ENCODE results near the gene SLC16A7.

The SLC16A7 gene

DNA sequence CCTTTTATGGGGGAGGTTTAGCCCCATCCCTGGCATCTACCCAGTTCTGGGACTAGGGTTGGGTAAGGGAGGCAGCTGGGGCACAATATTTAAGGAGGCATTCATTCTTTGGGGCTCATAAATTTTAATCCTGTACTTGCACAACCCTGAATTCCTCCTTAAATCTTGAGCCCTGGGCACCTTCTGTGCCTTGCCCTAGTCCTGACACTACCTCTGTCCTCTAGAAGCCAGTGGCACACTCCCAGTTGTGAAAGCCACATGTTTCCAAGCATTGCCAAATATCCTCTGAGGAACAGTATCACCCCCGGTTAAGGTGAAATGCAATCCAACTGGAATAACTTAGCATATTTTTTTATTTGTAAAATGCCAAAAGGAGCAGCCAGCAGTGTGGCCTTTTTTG is 36.6 kb downstream of the SLC16A7 start:
- TF ChIP-seq, protein P1, sequence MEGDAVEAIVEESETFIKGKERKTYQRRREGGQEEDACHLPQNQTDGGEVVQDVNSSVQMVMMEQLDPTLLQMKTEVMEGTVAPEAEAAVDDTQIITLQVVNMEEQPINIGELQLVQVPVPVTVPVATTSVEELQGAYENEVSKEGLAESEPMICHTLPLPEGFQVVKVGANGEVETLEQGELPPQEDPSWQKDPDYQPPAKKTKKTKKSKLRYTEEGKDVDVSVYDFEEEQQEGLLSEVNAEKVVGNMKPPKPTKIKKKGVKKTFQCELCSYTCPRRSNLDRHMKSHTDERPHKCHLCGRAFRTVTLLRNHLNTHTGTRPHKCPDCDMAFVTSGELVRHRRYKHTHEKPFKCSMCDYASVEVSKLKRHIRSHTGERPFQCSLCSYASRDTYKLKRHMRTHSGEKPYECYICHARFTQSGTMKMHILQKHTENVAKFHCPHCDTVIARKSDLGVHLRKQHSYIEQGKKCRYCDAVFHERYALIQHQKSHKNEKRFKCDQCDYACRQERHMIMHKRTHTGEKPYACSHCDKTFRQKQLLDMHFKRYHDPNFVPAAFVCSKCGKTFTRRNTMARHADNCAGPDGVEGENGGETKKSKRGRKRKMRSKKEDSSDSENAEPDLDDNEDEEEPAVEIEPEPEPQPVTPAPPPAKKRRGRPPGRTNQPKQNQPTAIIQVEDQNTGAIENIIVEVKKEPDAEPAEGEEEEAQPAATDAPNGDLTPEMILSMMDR (IDR thresholded peaks at IDR 0.05; ENCODE audit: borderline replicate concordance, control extremely low read depth, extremely low read depth, insufficient read depth, missing control alignments): no peak
- no peak for DNase-seq (ENCODE audit: low spot score)
- in situ Hi-C loops (cut with MboI; ENCODE audit: low sequenced_read_pairs, unreplicated experiment): no loop called here

DNA sequence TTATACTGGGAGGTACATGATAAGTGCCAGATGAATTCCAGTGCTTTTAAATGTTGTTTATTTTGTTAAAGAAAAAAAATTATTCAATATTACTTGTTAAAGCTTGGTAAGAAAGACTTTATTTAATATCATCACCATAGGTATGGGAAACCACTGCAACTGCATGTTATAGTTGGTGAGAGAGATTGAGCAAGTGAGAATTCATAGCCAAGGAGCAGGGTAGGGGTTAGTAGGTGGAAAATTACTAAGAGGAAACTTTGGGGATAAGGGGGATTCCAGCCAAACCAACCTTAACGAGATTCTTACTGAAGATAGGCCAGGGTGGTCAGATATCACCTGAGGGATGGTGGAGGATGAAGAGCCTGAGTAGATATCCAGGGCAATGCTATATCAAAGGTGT is 38.4 kb downstream of the SLC16A7 start:
- TF ChIP-seq, protein P1 (IDR thresholded peaks at IDR 0.05; ENCODE audit: borderline replicate concordance, control extremely low read depth, extremely low read depth, insufficient read depth, missing control alignments): no peak
- in situ Hi-C loops (cut with MboI; ENCODE audit: low sequenced_read_pairs, unreplicated experiment): no loop called here
- DNase-seq (ENCODE audit: low spot score): no peak

DNA sequence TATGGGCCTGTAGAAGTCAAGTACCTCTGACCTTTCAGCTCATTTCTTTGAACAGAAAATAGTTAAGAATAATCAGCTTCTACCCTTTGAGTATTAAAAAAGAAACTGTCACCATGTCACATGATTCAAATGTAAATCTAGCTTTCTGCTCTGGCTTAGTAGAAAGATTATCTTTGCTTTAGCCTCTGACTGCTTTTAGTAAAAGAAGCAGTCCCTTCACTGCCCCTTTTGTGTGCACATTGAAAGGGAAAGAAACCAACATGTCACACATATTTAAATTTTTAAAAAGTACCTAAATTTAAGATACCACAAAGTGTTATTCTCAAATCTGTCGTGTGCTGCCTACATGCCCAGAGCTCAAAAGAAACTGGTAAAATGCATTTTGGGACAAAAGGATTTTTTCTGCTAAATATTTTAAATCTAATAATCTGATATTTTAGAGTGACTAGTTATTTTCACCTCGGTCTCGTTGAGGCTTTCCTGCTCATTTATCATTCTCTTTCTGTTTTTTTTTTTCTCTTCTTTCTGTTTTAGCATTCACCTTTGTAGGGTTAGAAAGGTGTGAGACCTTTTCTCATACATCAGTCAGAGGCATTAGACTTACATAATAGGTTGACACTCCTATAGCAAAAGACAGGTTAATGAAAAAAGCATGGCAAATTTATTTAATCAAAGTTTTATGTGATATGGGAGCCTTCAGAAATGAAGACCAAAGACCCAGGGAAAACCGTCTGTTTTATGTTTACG is 41.3 kb downstream of the SLC16A7 start:
- TF ChIP-seq, protein P1 (IDR thresholded peaks at IDR 0.05; ENCODE audit: borderline replicate concordance, control extremely low read depth, extremely low read depth, insufficient read depth, missing control alignments): no peak
- in situ Hi-C loops (cut with MboI; ENCODE audit: low sequenced_read_pairs, unreplicated experiment): no loop called here
- no peak for DNase-seq (ENCODE audit: low spot score)

DNA sequence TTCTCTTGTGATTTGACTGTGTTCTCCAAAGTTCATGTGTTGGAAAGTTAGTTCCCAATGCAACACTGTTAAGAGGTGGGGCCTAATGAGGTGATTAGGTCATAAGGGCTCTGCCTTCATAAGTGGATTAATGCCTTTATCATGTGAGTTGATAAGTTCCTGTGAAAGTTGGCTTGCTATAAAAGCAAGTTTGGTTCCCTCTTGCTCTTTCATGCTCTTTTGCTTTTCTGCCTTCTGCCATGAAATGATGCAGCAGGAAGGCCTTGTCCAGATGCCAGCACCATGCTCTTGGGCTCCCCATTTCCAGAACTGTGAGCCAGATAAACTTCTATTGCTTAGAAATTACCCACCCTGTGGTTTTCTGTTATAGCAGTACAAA is 41.9 kb downstream of the SLC16A7 start:
- in situ Hi-C loops (cut with MboI; ENCODE audit: low sequenced_read_pairs, unreplicated experiment): no loop called here
- TF ChIP-seq, protein P1 (IDR thresholded peaks at IDR 0.05; ENCODE audit: borderline replicate concordance, control extremely low read depth, extremely low read depth, insufficient read depth, missing control alignments): no peak
- DNase-seq (ENCODE audit: low spot score): no peak

DNA sequence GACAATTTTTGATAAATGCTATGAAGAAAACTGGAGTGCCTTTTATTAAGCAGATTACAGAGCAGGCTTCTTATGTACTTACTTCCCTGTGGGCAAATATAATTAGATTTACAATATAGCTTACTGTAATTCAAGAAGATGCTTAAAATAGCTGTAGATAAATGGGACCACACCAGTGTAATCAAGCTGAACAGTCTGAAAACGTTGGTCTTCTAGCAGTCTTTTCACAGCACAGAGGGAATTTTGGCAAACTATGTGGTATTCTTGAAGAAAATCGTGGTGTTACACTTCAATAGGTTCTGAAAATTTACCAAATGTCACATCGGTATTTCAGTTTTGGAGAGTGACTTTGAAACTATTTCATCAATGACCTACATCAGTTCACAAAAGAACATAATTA is 47.7 kb downstream of the SLC16A7 start:
- no peak for DNase-seq (ENCODE audit: low spot score)
- TF ChIP-seq, protein P1 (IDR thresholded peaks at IDR 0.05; ENCODE audit: borderline replicate concordance, control extremely low read depth, extremely low read depth, insufficient read depth, missing control alignments): no peak
- in situ Hi-C loops (cut with MboI; ENCODE audit: low sequenced_read_pairs, unreplicated experiment): no loop called here

DNA sequence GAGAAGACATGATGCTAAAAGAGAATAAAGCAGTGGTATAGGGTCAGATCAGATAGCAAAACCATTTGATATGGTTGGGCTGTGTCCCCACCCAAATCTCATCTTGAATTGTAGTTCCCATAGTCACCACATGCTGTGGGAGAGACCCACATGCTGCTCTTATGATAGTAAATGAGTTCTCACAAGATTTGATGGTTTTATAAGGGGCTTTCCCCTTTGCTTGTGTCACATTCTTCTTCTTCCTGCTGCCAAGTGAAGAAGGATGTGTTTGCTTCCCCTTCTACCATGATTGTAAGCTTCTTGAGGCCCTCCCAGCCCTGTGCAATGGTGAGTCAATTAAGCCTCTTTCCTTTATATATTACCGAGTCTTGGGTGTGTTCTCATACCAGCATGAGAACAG is 49.4 kb downstream of the SLC16A7 start:
- in situ Hi-C loops (cut with MboI; ENCODE audit: low sequenced_read_pairs, unreplicated experiment): no loop called here
- DNase-seq (ENCODE audit: low spot score): no peak
- TF ChIP-seq, protein P1 (IDR thresholded peaks at IDR 0.05; ENCODE audit: borderline replicate concordance, control extremely low read depth, extremely low read depth, insufficient read depth, missing control alignments): no peak

Data from GM13976 (cell line).